Natural killer cell (primary cell): Measurements from ENCODE around the gene JAKMIP1. TPM values are rescaled to one million over a fixed set of nuclear protein-coding genes. Genes with fewer than 3 reads are reported as not detected.
A peak's percentile ranks its signal among the peaks of the same experiment; 100 is the strongest.

Source experiments
- ATAC-seq, 3 donors: fragments of 150-1000 bp in 2 of 3; fragments of 200-7000 bp in 1 of 3; cut with Tn5 transposase; 1 replicate in 1 of 3; 2 replicates in 2 of 3; pipeline ENCODE4 v1.10.0; 2021; ENCODE audit warnings: mild to moderate bottlenecking in 2 of 3, moderate library complexity in 2 of 3
- DNase-seq, 2 donors: peaks; one replicate each; pipeline versions ENCODE4 v3.0.0 to v3.0.0-alpha.2; 2013 to 2021; ENCODE audit warnings: mixed read lengths in 1 of 2
- H3K27ac ChIP-seq: one replicate; pipeline ENCODE4 v1.5.1; 2013; ENCODE audit warnings: mild to moderate bottlenecking, low read length
- H3K27me3 ChIP-seq: one replicate; pipeline ENCODE4 v1.6.1; 2013; ENCODE audit warnings: low read length; ENCODE audit not compliant: control insufficient read depth, insufficient read depth
- H3K36me3 ChIP-seq: one replicate; pipeline ENCODE4 v1.6.1; 2013; ENCODE audit warnings: low read length; ENCODE audit not compliant: control insufficient read depth, insufficient read depth
- H3K4me1 ChIP-seq: one replicate; pipeline ENCODE4 v1.6.1; 2013; ENCODE audit warnings: low read length; ENCODE audit not compliant: control insufficient read depth, insufficient read depth
- H3K4me3 ChIP-seq: one replicate; pipeline ENCODE4 v1.5.1; 2013; ENCODE audit warnings: low read length
- H3K9me3 ChIP-seq: one replicate; pipeline ENCODE4 v1.6.1; 2013; ENCODE audit warnings: low read length; ENCODE audit not compliant: control insufficient read depth, insufficient read depth
- H3K27ac Mint-ChIP-seq, 2 donors: one replicate each; pipeline ENCODE4 v1.8.0; 2022; ENCODE audit warnings: mild to moderate bottlenecking in 2 of 2, mixed read lengths in 2 of 2, moderate library complexity in 1 of 2
- H3K27me3 Mint-ChIP-seq, 2 donors: one replicate each; pipeline ENCODE4 v1.8.0; 2022; ENCODE audit warnings: low read depth in 2 of 2, mixed read lengths in 2 of 2
- H3K36me3 Mint-ChIP-seq: one replicate; pipeline ENCODE4 v1.8.0; 2022; ENCODE audit warnings: mixed read lengths
- H3K4me1 Mint-ChIP-seq, 2 donors: one replicate each; pipeline ENCODE4 v1.8.0; 2022; ENCODE audit warnings: mixed read lengths in 2 of 2
- H3K4me3 Mint-ChIP-seq: one replicate; pipeline ENCODE4 v1.8.0; 2022; ENCODE audit warnings: mild to moderate bottlenecking, moderate library complexity, mixed read lengths
- H3K9me3 Mint-ChIP-seq, 2 donors: one replicate each; pipeline ENCODE4 v1.8.0; 2022; ENCODE audit warnings: mixed read lengths in 2 of 2
- CTCF ChIP-seq: fragments of 200-600 bp; IDR thresholded peaks from one replicate; pipeline ENCODE4 v1.8.0; 2022; ENCODE audit warnings: antibody characterized with exemption
- WGBS: methylation state at CpG from one replicate; pipeline ENCODE4 v1.1.7; 2013; ENCODE audit warnings: missing lambda C conversion rate; ENCODE audit not compliant: insufficient coverage; 5-methylcytosine and 5-hydroxymethylcytosine counted together
- intact Hi-C: fragments of 100-400 bp; cut with micrococcal nuclease; formaldehyde crosslinking; loops from one replicate; pipeline ENCODE4 v1.14.2; 2022
- total RNA-seq, 4 donors: library from RNA; stranded (reverse); fragments of 120-200 nt in 1 of 4; gene quantifications; one replicate each; pipeline versions ENCODE4 v1.2.3 to v1.2.4, GENCODE V29; 2013 to 2022

Gene JAKMIP1
- total RNA-seq, 3 donors from 2014 or later (not counting 1 experiment from before 2014, with no cell fraction given), result 8.8 to 21.8 (median 16.4) TPM

GRCh38 chr4:6193399-6193798 lies 7.0 kb downstream of the JAKMIP1 start:
- Mint-ChIP-seq H3K4me1 (peaks cover 7 to 38% of the 10 kb centered on the region in 2 donors), H3K36me3 (no peaks in the 10 kb centered on the region), H3K27me3 (peaks cover 7 to 17% of the 10 kb centered on the region in 2 donors), H3K4me3 (no peak overlapping the region), H3K9me3 (no peaks in the 10 kb centered on the region), H3K27ac (no peak overlapping the region)
- Histone ChIP-seq H3K4me1 (peaks cover 28% of the 10 kb centered on the region), H3K27me3 (no peaks in the 10 kb centered on the region), H3K36me3 (no peaks in the 10 kb centered on the region), H3K9me3 (no peaks in the 10 kb centered on the region), H3K27ac (no peak overlapping the region), H3K4me3 (no peak overlapping the region)
- intact Hi-C loops, result no loop called here
- DNase-seq (no peak), ATAC-seq (no peak)
- 89% methylated on average over 11 of the region's 11 CpGs for WGBS
- no peak for TF ChIP-seq CTCF

- Histone ChIP-seq H3K9me3 (peaks cover 3% of the 10 kb centered on the region), H3K4me1 (peaks cover 17% of the 10 kb centered on the region), H3K27me3 (no peaks in the 10 kb centered on the region), H3K36me3 (no peaks in the 10 kb centered on the region), H3K4me3 (no peak overlapping the region), H3K27ac (no peak overlapping the region)
- Mint-ChIP-seq H3K4me3 (no peak overlapping the region), H3K36me3 (no peaks in the 10 kb centered on the region), H3K9me3 (no peaks in the 10 kb centered on the region), H3K27ac (no peak overlapping the region), H3K4me1 (peaks cover 0 to 26% of the 10 kb centered on the region in 2 donors), H3K27me3 (peaks cover 0 to 5% of the 10 kb centered on the region in 2 donors)
- no peak for ATAC-seq
- intact Hi-C loops, result no loop called here
- TF ChIP-seq CTCF, result no peak
- 80% methylated on average over 9 of the region's 9 CpGs for WGBS
- no peak for DNase-seq
Observed at GRCh38 chr4:6192245-6192644, 8.1 kb downstream of the JAKMIP1 start.

GRCh38 chr4:6191448-6192130 lies 8.8 kb downstream of the JAKMIP1 start:
- Mint-ChIP-seq H3K4me3 (no peak overlapping the region), H3K9me3 (no peaks in the 10 kb centered on the region), H3K4me1 (peaks cover 0 to 21% of the 10 kb centered on the region in 2 donors), H3K27ac (no peak overlapping the region), H3K36me3 (no peaks in the 10 kb centered on the region), H3K27me3 (no peaks in the 10 kb centered on the region)
- peaks cover 7% of the 10 kb centered on the region for H3K9me3 ChIP-seq
- WGBS, result 95% methylated on average over 6 of the region's 11 CpGs
- H3K27ac ChIP-seq, result no peak overlapping the region
- ATAC-seq (no peak), DNase-seq (peak in 1 of 2 donors; percentile 23)
- no peaks in the 10 kb centered on the region for H3K36me3 ChIP-seq
- no peaks in the 10 kb centered on the region for H3K27me3 ChIP-seq
- H3K4me1 ChIP-seq, result peaks cover 11% of the 10 kb centered on the region
- intact Hi-C loops, result no loop called here
- no peak for TF ChIP-seq CTCF
- no peak overlapping the region for H3K4me3 ChIP-seq

- Histone ChIP-seq H3K36me3 (no peaks in the 10 kb centered on the region), H3K27ac (no peak overlapping the region), H3K4me1 (peaks cover 7% of the 10 kb centered on the region), H3K9me3 (peaks cover 7% of the 10 kb centered on the region), H3K27me3 (no peaks in the 10 kb centered on the region), H3K4me3 (no peak overlapping the region)
- H3K9me3 Mint-ChIP-seq, result peaks cover 0 to 4% of the 10 kb centered on the region in 2 donors
- H3K4me3 Mint-ChIP-seq, result no peak overlapping the region
- no peak for TF ChIP-seq CTCF
- intact Hi-C loops, result no loop called here
- 93% methylated on average over 8 of the region's 8 CpGs for WGBS
- no peaks in the 10 kb centered on the region for H3K36me3 Mint-ChIP-seq
- H3K4me1 Mint-ChIP-seq, result peaks cover 0 to 19% of the 10 kb centered on the region in 2 donors
- H3K27me3 Mint-ChIP-seq, result peaks cover 0 to 5% of the 10 kb centered on the region in 2 donors
- H3K27ac Mint-ChIP-seq, result no peak overlapping the region
- ATAC-seq (no peak), DNase-seq (no peak)
Observed at GRCh38 chr4:6190486-6190885, 9.9 kb downstream of the JAKMIP1 start.
